H9 (cell line): ENCODE data around the gene TEX10. TPM values are rescaled to one million over a fixed set of nuclear protein-coding genes. Genes with fewer than 3 reads are reported as not detected.

Experiments used
- DNase-seq: peaks from one replicate; pipeline ENCODE4 v3.0.0-alpha.2; 2017
- H2AFZ ChIP-seq: one replicate; pipeline ENCODE4 v1.6.1; 2013; ENCODE audit warnings: mild to moderate bottlenecking, low read length, control low read depth, moderate library complexity
- H2AK5ac ChIP-seq: 2 replicates; pipeline ENCODE4 v1.6.1; 2013; ENCODE audit warnings: low read length, control low read depth, mixed read lengths; ENCODE audit not compliant: insufficient read length
- H2BK120ac ChIP-seq: one replicate; pipeline ENCODE4 v1.6.1; 2013; ENCODE audit warnings: low read depth, mild to moderate bottlenecking, low read length, control low read depth, inconsistent platforms; ENCODE audit not compliant: poor library complexity, severe bottlenecking
- H2BK12ac ChIP-seq: 2 replicates; pipeline ENCODE4 v1.6.1; 2013; ENCODE audit warnings: low read length, control low read depth, mixed read lengths, low read depth; ENCODE audit not compliant: insufficient read length
- H2BK15ac ChIP-seq: 2 replicates; pipeline ENCODE4 v1.6.1; 2013; ENCODE audit warnings: low read depth, low read length, control low read depth
- H2BK20ac ChIP-seq: one replicate; pipeline ENCODE4 v1.6.1; 2013; ENCODE audit warnings: low read depth, mild to moderate bottlenecking, low read length, control low read depth, inconsistent platforms; ENCODE audit not compliant: poor library complexity, severe bottlenecking
- H2BK5ac ChIP-seq: 2 replicates; pipeline ENCODE4 v1.6.1; 2013; ENCODE audit warnings: low read length, control low read depth, mixed read lengths; ENCODE audit not compliant: insufficient read length
- H3K14ac ChIP-seq: 2 replicates; pipeline ENCODE4 v1.6.1; 2013; ENCODE audit warnings: low read length, control low read depth; ENCODE audit not compliant: insufficient read depth
- H3K18ac ChIP-seq: 2 replicates; pipeline ENCODE4 v1.6.1; 2013; ENCODE audit warnings: low read depth, mild to moderate bottlenecking, mixed read lengths, low read length, control low read depth; ENCODE audit not compliant: insufficient read length
- H3K23ac ChIP-seq: 2 replicates; pipeline ENCODE4 v1.6.1; 2013; ENCODE audit warnings: low read length, control low read depth, mixed read lengths, low read depth; ENCODE audit not compliant: insufficient read length
- H3K23me2 ChIP-seq: 2 replicates; pipeline ENCODE4 v1.6.1; 2013; ENCODE audit warnings: low read depth, mild to moderate bottlenecking, mixed read lengths, low read length, control low read depth; ENCODE audit not compliant: insufficient read length, poor library complexity, severe bottlenecking
- H3K27ac ChIP-seq: 2 replicates; pipeline ENCODE4 v1.5.1; 2013; ENCODE audit warnings: low read length, control low read depth, mixed read lengths, low read depth; ENCODE audit not compliant: insufficient read length
- H3K27me3 ChIP-seq: 2 replicates; pipeline ENCODE4 v1.6.1; 2013; ENCODE audit warnings: low read length, control low read depth, inconsistent platforms; ENCODE audit not compliant: insufficient read depth
- H3K4ac ChIP-seq: 2 replicates; pipeline ENCODE4 v1.6.1; 2013; ENCODE audit warnings: low read depth, mild to moderate bottlenecking, control low read depth, inconsistent platforms, low read length, moderate library complexity
- H3K4me1 ChIP-seq: 2 replicates; pipeline ENCODE4 v1.6.1; 2013; ENCODE audit warnings: low read length, control low read depth, inconsistent platforms; ENCODE audit not compliant: insufficient read depth
- H3K4me2 ChIP-seq: 2 replicates; pipeline ENCODE4 v1.6.1; 2013; ENCODE audit warnings: low read length, control low read depth, mixed read lengths; ENCODE audit not compliant: insufficient read length, insufficient read depth
- H3K56ac ChIP-seq: 2 replicates; pipeline ENCODE4 v1.6.1; 2013; ENCODE audit warnings: low read depth, mild to moderate bottlenecking, mixed read lengths, low read length, control low read depth; ENCODE audit not compliant: insufficient read length
- H3K79me1 ChIP-seq: 2 replicates; pipeline ENCODE4 v1.6.1; 2013; ENCODE audit warnings: low read depth, mild to moderate bottlenecking, moderate library complexity, low read length, control low read depth, inconsistent platforms; ENCODE audit not compliant: insufficient read depth, poor library complexity, severe bottlenecking
- H3K79me2 ChIP-seq: 2 replicates; pipeline ENCODE4 v1.6.1; 2013; ENCODE audit warnings: low read length, control low read depth, inconsistent platforms; ENCODE audit not compliant: insufficient read depth
- H3K9ac ChIP-seq: 2 replicates; pipeline ENCODE4 v1.6.1; 2013; ENCODE audit warnings: low read length, control low read depth, mixed read lengths; ENCODE audit not compliant: insufficient read length; ENCODE audit errors: extremely low read depth
- H3K9me3 ChIP-seq: one replicate; pipeline ENCODE4 v1.6.1; 2013; ENCODE audit warnings: low read depth, low read length, inconsistent platforms; ENCODE audit not compliant: control insufficient read depth
- H3T11ph ChIP-seq: one replicate; pipeline ENCODE4 v1.6.1; 2013; ENCODE audit warnings: mild to moderate bottlenecking, low read length, control low read depth, inconsistent platforms
- H4K20me1 ChIP-seq: one replicate; pipeline ENCODE4 v1.6.1; 2013; ENCODE audit not compliant: control insufficient read depth, insufficient read length, insufficient read depth
- H4K5ac ChIP-seq: 2 replicates; pipeline ENCODE4 v1.6.1; 2013; ENCODE audit warnings: low read depth, mild to moderate bottlenecking, mixed read lengths, low read length, control low read depth; ENCODE audit not compliant: insufficient read length
- H4K8ac ChIP-seq: replicated peaks from 2 replicates; pipeline ENCODE4 v1.6.1; 2013; ENCODE audit warnings: low read length, control low read depth, mixed read lengths, low read depth; ENCODE audit not compliant: insufficient read length
- H4K91ac ChIP-seq: 2 replicates; pipeline ENCODE4 v1.6.1; 2013; ENCODE audit warnings: low read depth, mild to moderate bottlenecking, moderate library complexity, mixed read lengths, low read length, control low read depth; ENCODE audit not compliant: insufficient read length
- H3K27ac Mint-ChIP-seq, 3 experiments: 2 replicates in 2 of 3; 3 replicates in 1 of 3; pipeline ENCODE4 v1.8.0; 2020 to 2021; ENCODE audit warnings: mixed read lengths in 3 of 3, mild to moderate bottlenecking in 1 of 3, moderate library complexity in 1 of 3
- H3K27me3 Mint-ChIP-seq: 2 replicates; pipeline ENCODE4 v1.8.0; 2021; ENCODE audit warnings: low read depth, mild to moderate bottlenecking, moderate library complexity, mixed read lengths
- H3K36me3 Mint-ChIP-seq, 3 experiments: 2 replicates in 2 of 3; 3 replicates in 1 of 3; pipeline ENCODE4 v1.8.0; 2020 to 2021; ENCODE audit warnings: low read depth in 3 of 3, mixed read lengths in 3 of 3; ENCODE audit not compliant: insufficient read depth in 1 of 3
- H3K4me1 Mint-ChIP-seq, 2 experiments: 2 replicates each; pipeline ENCODE4 v1.8.0; 2020; ENCODE audit warnings: mixed read lengths in 2 of 2
- H3K4me3 Mint-ChIP-seq, 2 experiments: 2 replicates in 1 of 2; 3 replicates in 1 of 2; pipeline ENCODE4 v1.8.0; 2020 to 2021; ENCODE audit warnings: mild to moderate bottlenecking in 2 of 2, mixed read lengths in 2 of 2, moderate library complexity in 1 of 2
- H3K9me3 Mint-ChIP-seq, 2 experiments: 2 replicates in 1 of 2; 3 replicates in 1 of 2; pipeline ENCODE4 v1.8.0; 2020; ENCODE audit warnings: mild to moderate bottlenecking in 2 of 2, mixed read lengths in 2 of 2, moderate library complexity in 1 of 2
- CTCF ChIP-seq: fragments of 200-600 bp; sonication (generic); conservative IDR thresholded peaks from 3 replicates; pipeline ENCODE4 v1.8.0; 2021; ENCODE audit warnings: antibody characterized with exemption, mild to moderate bottlenecking
- WGBS: extraction: QIAGEN DNeasy Blood & Tissue Kit; methylation state at CpG from one replicate; pipeline ENCODE4 v1.1.7; 2013; ENCODE audit warnings: missing lambda C conversion rate, low lambda C conversion rate, mixed read lengths; ENCODE audit not compliant: insufficient read length; ENCODE audit errors: extremely low coverage; 5-methylcytosine and 5-hydroxymethylcytosine counted together
- total RNA-seq: library from RNA; stranded (reverse); gene quantifications from 2 replicates; pipeline ENCODE4 v1.2.1, GENCODE V29; 2021

Gene TEX10
- total RNA-seq, 1 experiment from 2014 or later: 70.8 TPM

GRCh38 chr9:100324594-100325200 is 28.0 kb downstream of the TEX10 start:
- H2BK5ac ChIP-seq: no peak overlapping the region
- H3K14ac ChIP-seq: no peak overlapping the region
- H4K5ac ChIP-seq: no peak overlapping the region
- Mint-ChIP-seq H3K4me1 (no peaks in the 10 kb centered on the region; a peak in 1 of 4 replicates), H3K36me3 (peaks cover 30 to 59% (median 50%) of the 10 kb centered on the region in 3 experiments), H3K4me3 (no peak overlapping the region), H3K27ac (peak overlapping the region in 2 of 3 experiments; percentile 36 to 81; a peak in 1 of 7 replicates), H3K27me3 (no peaks in the 10 kb centered on the region), H3K9me3 (no peaks in the 10 kb centered on the region)
- H3K9ac ChIP-seq: no peak overlapping the region
- H3K27ac ChIP-seq: no peak overlapping the region
- WGBS: no CpG with 5 or more reads among the region's 4 CpGs
- peaks cover 2% of the 10 kb centered on the region; the same call in 1 of the 2 replicates for H3K79me2 ChIP-seq
- no peak overlapping the region for H2BK120ac ChIP-seq
- no peak overlapping the region for H3K18ac ChIP-seq
- H3T11ph ChIP-seq: no peak overlapping the region
- no peak overlapping the region for H3K4me2 ChIP-seq
- H2AFZ ChIP-seq: no peak overlapping the region
- no peak overlapping the region for H3K56ac ChIP-seq
- no peaks in the 10 kb centered on the region for H3K27me3 ChIP-seq
- no peak overlapping the region for H4K91ac ChIP-seq
- H3K4me1 ChIP-seq: no peaks in the 10 kb centered on the region
- no peaks in the 10 kb centered on the region for H4K20me1 ChIP-seq
- H4K8ac ChIP-seq: no peak overlapping the region
- H3K23me2 ChIP-seq: no peaks in the 10 kb centered on the region
- no peaks in the 10 kb centered on the region for H3K9me3 ChIP-seq
- H2AK5ac ChIP-seq: no peak overlapping the region
- no peak overlapping the region for H3K4ac ChIP-seq
- peak; percentile 73 for TF ChIP-seq CTCF
- no peak overlapping the region for H2BK15ac ChIP-seq
- no peak overlapping the region for H2BK20ac ChIP-seq
- no peak overlapping the region for H3K23ac ChIP-seq
- no peak overlapping the region for H2BK12ac ChIP-seq
- DNase-seq: no peak
- peaks cover 2% of the 10 kb centered on the region for H3K79me1 ChIP-seq
